Liver (tissue), 9 donors: ENCODE results near the gene GLP1R. TPM values are rescaled to one million over a fixed set of nuclear protein-coding genes. Genes with fewer than 3 reads are reported as not detected.

Experiments used
- DNase-seq: peaks from one replicate; pipeline ENCODE4 v3.0.0-alpha.2; 2017; ENCODE audit warnings: low spot score
- H3K27ac ChIP-seq, 2 donors: one replicate each; pipeline ENCODE4 v1.7.0; 2013; ENCODE audit warnings: inconsistent platforms in 2 of 2, low read length in 2 of 2, control low read depth in 1 of 2, low read depth in 1 of 2, mild to moderate bottlenecking in 1 of 2
- H3K27me3 ChIP-seq, 4 donors: one replicate each; pipeline versions ENCODE4 v1.6.1 to v1.7.0; 2013; ENCODE audit warnings: low read length in 3 of 4, inconsistent platforms in 1 of 4, mild to moderate bottlenecking in 1 of 4, moderate library complexity in 1 of 4; ENCODE audit not compliant: control insufficient read depth in 4 of 4, insufficient read depth in 4 of 4
- H3K36me3 ChIP-seq, 4 donors: one replicate each; pipeline versions ENCODE4 v1.6.1 to v1.7.0; 2013; ENCODE audit warnings: low read length in 3 of 4, mild to moderate bottlenecking in 3 of 4, low read depth in 1 of 4, moderate library complexity in 1 of 4; ENCODE audit not compliant: control insufficient read depth in 4 of 4, insufficient read depth in 3 of 4
- H3K4me1 ChIP-seq, 4 donors: one replicate each; pipeline versions ENCODE4 v1.6.1 to v1.7.0; 2013; ENCODE audit warnings: low read length in 3 of 4, mild to moderate bottlenecking in 3 of 4, moderate library complexity in 1 of 4; ENCODE audit not compliant: control insufficient read depth in 4 of 4, insufficient read depth in 4 of 4
- H3K4me3 ChIP-seq, 3 donors: one replicate each; pipeline versions ENCODE4 v1.6.1 to v1.7.0; 2013; ENCODE audit warnings: low read length in 3 of 3, control low read depth in 1 of 3, low read depth in 1 of 3, mild to moderate bottlenecking in 1 of 3
- H3K9ac ChIP-seq, 2 donors: one replicate each; pipeline ENCODE4 v1.7.0; 2013; ENCODE audit warnings: low read length in 2 of 2, mild to moderate bottlenecking in 2 of 2, moderate library complexity in 2 of 2, control low read depth in 1 of 2, low read depth in 1 of 2
- H3K9me3 ChIP-seq, 4 donors: one replicate each; pipeline versions ENCODE4 v1.6.1 to v1.7.0; 2013; ENCODE audit warnings: low read length in 3 of 4; ENCODE audit not compliant: control insufficient read depth in 4 of 4
- CTCF ChIP-seq: fragments of 150-350 bp; IDR thresholded peaks from 2 replicates; pipeline ENCODE4 v1.5.1; 2017; ENCODE audit warnings: improper control_type of control experiment, low read depth, low read length; ENCODE audit not compliant: missing input control
- EGR1 ChIP-seq, 2 donors: IDR thresholded peaks; 2 replicates each; pipeline ENCODE4 v1.6.1; 2016 to 2018; ENCODE audit warnings: antibody characterized with exemption in 2 of 2, low read depth in 2 of 2
- FOXA1 ChIP-seq: IDR thresholded peaks from 2 replicates; pipeline ENCODE4 v1.6.1; 2016; ENCODE audit warnings: antibody characterized with exemption
- FOXA2 ChIP-seq: IDR thresholded peaks from 2 replicates; pipeline ENCODE4 v1.6.1; 2016; ENCODE audit warnings: antibody characterized with exemption
- GABPA ChIP-seq, 2 donors: IDR thresholded peaks in 1 of 2; conservative IDR thresholded peaks in 1 of 2; 2 replicates each; pipeline ENCODE4 v1.6.1; 2016; ENCODE audit warnings: antibody characterized with exemption in 2 of 2, mild to moderate bottlenecking in 1 of 2, moderate library complexity in 1 of 2
- HNF4A ChIP-seq, 2 donors: conservative IDR thresholded peaks; 2 replicates each; pipeline ENCODE4 v1.6.1; 2016; ENCODE audit warnings: antibody characterized with exemption in 2 of 2, mild to moderate bottlenecking in 2 of 2
- HNF4G ChIP-seq: IDR thresholded peaks from 2 replicates; pipeline ENCODE4 v1.6.1; 2016; ENCODE audit warnings: antibody characterized with exemption
- JUND ChIP-seq, 2 donors: IDR thresholded peaks; 2 replicates each; pipeline ENCODE4 v1.6.1; 2016; ENCODE audit warnings: antibody characterized with exemption in 2 of 2
- MAX ChIP-seq: IDR thresholded peaks from 2 replicates; pipeline ENCODE4 v1.6.1; 2016; ENCODE audit warnings: antibody characterized with exemption
- NR2F2 ChIP-seq: IDR thresholded peaks from 2 replicates; pipeline ENCODE4 v1.6.1; 2016; ENCODE audit warnings: antibody characterized with exemption
- RXRA ChIP-seq, 2 donors: IDR thresholded peaks; 2 replicates each; pipeline ENCODE4 v1.6.1; 2017 to 2018; ENCODE audit warnings: antibody characterized with exemption in 2 of 2, mild to moderate bottlenecking in 1 of 2
- SP1 ChIP-seq: IDR thresholded peaks from 2 replicates; pipeline ENCODE4 v1.6.1; 2018; ENCODE audit warnings: antibody characterized with exemption, mild to moderate bottlenecking
- TAF1 ChIP-seq: conservative IDR thresholded peaks from 2 replicates; pipeline ENCODE4 v1.6.1; 2016; ENCODE audit warnings: antibody characterized with exemption, mild to moderate bottlenecking
- ZBTB33 ChIP-seq: IDR thresholded peaks from 2 replicates; pipeline ENCODE4 v1.6.1; 2016; ENCODE audit warnings: antibody characterized with exemption
- WGBS: extraction: QIAGEN DNeasy Blood & Tissue Kit; methylation state at CpG from one replicate; pipeline ENCODE4 v1.1.7; 2013; 5-methylcytosine and 5-hydroxymethylcytosine counted together
- polyA plus RNA-seq, 2 donors: library from polyadenylated mRNA; stranded (reverse) in 1 of 2; unstranded in 1 of 2; fragments of 200-250 nt in 1 of 2; fragments of >200 nt in 1 of 2; fragmentation: Nextera tagmentation in 1 of 2; extraction: Ambion mirVana in 1 of 2; gene quantifications; one replicate each; pipeline versions ENCODE4 v1.2.1 to v1.2.3, GENCODE V29; 2013 to 2015
- total RNA-seq, 2 donors: library from RNA; depleted of rRNA; stranded (reverse); fragments of >200 nt; gene quantifications; one replicate each; pipeline ENCODE4 v1.2.3, GENCODE V29; 2014
- TF ChIP-seq, protein P1 (sequence below): IDR thresholded peaks from 2 replicates; pipeline ENCODE4 v1.6.1; 2016; ENCODE audit warnings: antibody characterized with exemption, mild to moderate bottlenecking
- donor health status: healthy.
- donor health status: healthy.
- donor health status: healthy.
- donor health status: healthy.
- donor health status: healthy.

Gene GLP1R
- total and polyA plus RNA-seq, 4 donors = not detected

DNA sequence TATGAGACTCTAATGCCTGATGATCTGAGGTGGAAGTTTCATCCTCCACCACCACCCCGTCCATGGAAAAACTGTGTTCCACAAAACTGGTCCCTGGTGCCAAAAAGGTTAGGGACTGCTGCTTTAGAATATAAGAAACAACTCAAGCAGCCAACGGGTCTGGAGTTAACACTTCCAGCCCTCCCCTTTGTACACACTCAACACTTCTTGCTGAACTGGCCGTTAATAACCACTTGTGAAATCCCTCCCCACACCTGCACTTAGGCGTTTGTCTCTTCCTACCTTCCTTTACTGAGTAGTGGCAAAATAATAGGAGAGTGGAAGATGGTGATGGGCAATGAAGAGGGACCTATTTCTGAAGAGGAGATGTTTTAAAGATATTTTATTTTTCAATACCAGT is 55.9 kb downstream of the GLP1R start:
- Histone ChIP-seq H3K9ac (no peak overlapping the region), H3K4me3 (no peak overlapping the region), H3K9me3 (no peaks in the 10 kb centered on the region), H3K27ac (no peak overlapping the region), H3K27me3 (no peaks in the 10 kb centered on the region), H3K36me3 (peaks cover 0 to 6% (median 3%) of the 10 kb centered on the region in 4 donors), H3K4me1 (no peaks in the 10 kb centered on the region)
- DNase-seq = no peak
- TF ChIP-seq JUND (IDR thresholded peaks at IDR 0.05) (no peak), NR2F2 (no peak), EGR1 (IDR thresholded peaks at IDR 0.05; ENCODE audit: low read depth in 2 of 2) (no peak), HNF4G (no peak), FOXA2 (no peak), MAX (no peak), GABPA (IDR thresholded peaks at IDR 0.05 in 1 of 2, conservative IDR thresholded peaks at IDR 0.05 in 1 of 2) (no peak), RXRA (IDR thresholded peaks at IDR 0.05) (no peak), TAF1 (no peak), FOXA1 (no peak), CTCF (no peak), HNF4A (conservative IDR thresholded peaks at IDR 0.05) (no peak), SP1 (no peak)
- TF ChIP-seq, protein P1, sequence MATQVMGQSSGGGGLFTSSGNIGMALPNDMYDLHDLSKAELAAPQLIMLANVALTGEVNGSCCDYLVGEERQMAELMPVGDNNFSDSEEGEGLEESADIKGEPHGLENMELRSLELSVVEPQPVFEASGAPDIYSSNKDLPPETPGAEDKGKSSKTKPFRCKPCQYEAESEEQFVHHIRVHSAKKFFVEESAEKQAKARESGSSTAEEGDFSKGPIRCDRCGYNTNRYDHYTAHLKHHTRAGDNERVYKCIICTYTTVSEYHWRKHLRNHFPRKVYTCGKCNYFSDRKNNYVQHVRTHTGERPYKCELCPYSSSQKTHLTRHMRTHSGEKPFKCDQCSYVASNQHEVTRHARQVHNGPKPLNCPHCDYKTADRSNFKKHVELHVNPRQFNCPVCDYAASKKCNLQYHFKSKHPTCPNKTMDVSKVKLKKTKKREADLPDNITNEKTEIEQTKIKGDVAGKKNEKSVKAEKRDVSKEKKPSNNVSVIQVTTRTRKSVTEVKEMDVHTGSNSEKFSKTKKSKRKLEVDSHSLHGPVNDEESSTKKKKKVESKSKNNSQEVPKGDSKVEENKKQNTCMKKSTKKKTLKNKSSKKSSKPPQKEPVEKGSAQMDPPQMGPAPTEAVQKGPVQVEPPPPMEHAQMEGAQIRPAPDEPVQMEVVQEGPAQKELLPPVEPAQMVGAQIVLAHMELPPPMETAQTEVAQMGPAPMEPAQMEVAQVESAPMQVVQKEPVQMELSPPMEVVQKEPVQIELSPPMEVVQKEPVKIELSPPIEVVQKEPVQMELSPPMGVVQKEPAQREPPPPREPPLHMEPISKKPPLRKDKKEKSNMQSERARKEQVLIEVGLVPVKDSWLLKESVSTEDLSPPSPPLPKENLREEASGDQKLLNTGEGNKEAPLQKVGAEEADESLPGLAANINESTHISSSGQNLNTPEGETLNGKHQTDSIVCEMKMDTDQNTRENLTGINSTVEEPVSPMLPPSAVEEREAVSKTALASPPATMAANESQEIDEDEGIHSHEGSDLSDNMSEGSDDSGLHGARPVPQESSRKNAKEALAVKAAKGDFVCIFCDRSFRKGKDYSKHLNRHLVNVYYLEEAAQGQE = no peak
- WGBS = 86% methylated on average over 4 of the region's 4 CpGs

- H3K9ac ChIP-seq = no peak overlapping the region
- no peak overlapping the region for H3K27ac ChIP-seq
- H3K36me3 ChIP-seq = peaks cover 1 to 18% (median 7%) of the 10 kb centered on the region in 4 donors
- 80% methylated on average over 4 of the region's 4 CpGs for WGBS
- no peaks in the 10 kb centered on the region for H3K27me3 ChIP-seq
- no peaks in the 10 kb centered on the region for H3K9me3 ChIP-seq
- H3K4me3 ChIP-seq = no peak overlapping the region
- no peaks in the 10 kb centered on the region for H3K4me1 ChIP-seq
- no peak for DNase-seq
- TF ChIP-seq MAX (no peak), CTCF (no peak), EGR1 (IDR thresholded peaks at IDR 0.05; ENCODE audit: low read depth in 2 of 2) (no peak), FOXA1 (no peak), FOXA2 (no peak), NR2F2 (no peak), GABPA (IDR thresholded peaks at IDR 0.05 in 1 of 2, conservative IDR thresholded peaks at IDR 0.05 in 1 of 2) (no peak), ZBTB33 (no peak)
Measured at GRCh38 chr6:39107034-39107433, 58.5 kb downstream of the GLP1R start.
